ENCODE results near the gene BET1. TPM values are rescaled to one million over a fixed set of nuclear protein-coding genes. Genes with fewer than 3 reads are reported as not detected.
"Not testable (repeated sequence)": the region's sequence is repeated elsewhere in the genome, so short reads cannot be mapped to it uniquely, and the experiment has no call there.

Gene BET1
- total RNA-seq, 1 donor from 2014 or later, result 60.7 TPM

DNA sequence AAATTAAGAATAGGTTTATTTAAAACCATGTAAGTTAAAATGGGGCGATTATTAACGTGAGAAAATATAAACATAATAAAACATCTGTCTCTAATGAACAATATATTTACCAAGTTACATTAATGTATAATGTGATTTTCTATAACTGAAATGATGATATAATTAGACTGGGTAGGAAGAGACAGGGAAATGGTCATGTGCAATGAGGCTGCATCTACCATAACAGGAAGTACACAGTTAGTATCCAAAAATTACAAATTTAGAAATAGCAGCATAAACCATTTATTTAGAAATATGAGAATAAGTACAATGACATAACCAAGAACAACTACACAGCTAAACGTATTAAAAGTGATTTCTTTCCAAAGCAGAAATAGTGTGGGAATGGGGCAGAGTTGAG lies 25.8 kb upstream of the BET1 start:
- Mint-ChIP-seq H3K27ac (no peak overlapping the region), H3K4me3 (no peak overlapping the region), H3K4me1 (no peaks in the 10 kb centered on the region), H3K9me3 (no peaks in the 10 kb centered on the region), H3K36me3 (no peaks in the 10 kb centered on the region), H3K27me3 (ENCODE audit: insufficient read depth, low read depth) (peaks cover 7% of the 10 kb centered on the region)
- H3K79me2 ChIP-seq (ENCODE audit: low read depth), result no peaks in the 10 kb centered on the region
- no peak overlapping the region for H3K9ac ChIP-seq
- H3K36me3 ChIP-seq, result no peaks in the 10 kb centered on the region
- no peak overlapping the region for H3K4me2 ChIP-seq
- no peaks in the 10 kb centered on the region for H3K4me1 ChIP-seq
- no peak overlapping the region for H3K27ac ChIP-seq
- no peak for DNase-seq (ENCODE audit: low spot score)
- no peak overlapping the region for H3K4me3 ChIP-seq
- no peaks in the 10 kb centered on the region for H3K9me3 ChIP-seq (ENCODE audit: low read depth)
- H3F3A ChIP-seq (ENCODE audit: low read depth), result no peaks in the 10 kb centered on the region
- no peak overlapping the region for H2AFZ ChIP-seq (replicated peaks)
- no peaks in the 10 kb centered on the region for H3K27me3 ChIP-seq
- H4K20me1 ChIP-seq (ENCODE audit: low read depth), result no peaks in the 10 kb centered on the region
- TF ChIP-seq, protein P1, sequence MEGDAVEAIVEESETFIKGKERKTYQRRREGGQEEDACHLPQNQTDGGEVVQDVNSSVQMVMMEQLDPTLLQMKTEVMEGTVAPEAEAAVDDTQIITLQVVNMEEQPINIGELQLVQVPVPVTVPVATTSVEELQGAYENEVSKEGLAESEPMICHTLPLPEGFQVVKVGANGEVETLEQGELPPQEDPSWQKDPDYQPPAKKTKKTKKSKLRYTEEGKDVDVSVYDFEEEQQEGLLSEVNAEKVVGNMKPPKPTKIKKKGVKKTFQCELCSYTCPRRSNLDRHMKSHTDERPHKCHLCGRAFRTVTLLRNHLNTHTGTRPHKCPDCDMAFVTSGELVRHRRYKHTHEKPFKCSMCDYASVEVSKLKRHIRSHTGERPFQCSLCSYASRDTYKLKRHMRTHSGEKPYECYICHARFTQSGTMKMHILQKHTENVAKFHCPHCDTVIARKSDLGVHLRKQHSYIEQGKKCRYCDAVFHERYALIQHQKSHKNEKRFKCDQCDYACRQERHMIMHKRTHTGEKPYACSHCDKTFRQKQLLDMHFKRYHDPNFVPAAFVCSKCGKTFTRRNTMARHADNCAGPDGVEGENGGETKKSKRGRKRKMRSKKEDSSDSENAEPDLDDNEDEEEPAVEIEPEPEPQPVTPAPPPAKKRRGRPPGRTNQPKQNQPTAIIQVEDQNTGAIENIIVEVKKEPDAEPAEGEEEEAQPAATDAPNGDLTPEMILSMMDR (IDR thresholded peaks at IDR 0.05), result no peak
- TF ChIP-seq EZH2phosphoT487 (IDR thresholded peaks at IDR 0.05) (no peak), EZH2 (IDR thresholded peaks at IDR 0.05) (no peak)

DNA sequence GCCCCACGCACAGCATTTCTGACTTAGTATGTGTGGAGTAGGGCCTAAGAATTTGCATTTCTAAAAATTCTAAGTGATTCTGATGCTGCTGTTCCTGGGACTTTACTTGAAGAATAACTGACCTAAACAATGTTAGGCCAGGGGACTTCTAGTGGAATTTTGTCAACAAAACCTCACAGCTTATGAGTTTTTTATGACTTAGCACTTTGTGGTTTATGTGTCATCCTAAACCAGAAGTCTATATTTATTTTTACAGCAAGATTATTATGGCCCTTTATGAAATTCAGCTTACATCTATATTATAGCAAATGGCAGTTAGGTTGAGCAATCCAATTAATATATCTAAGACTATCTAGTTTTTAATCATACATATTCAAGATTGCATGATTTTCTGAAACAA lies 24.6 kb upstream of the BET1 start:
- H3K79me2 ChIP-seq (ENCODE audit: low read depth), result no peaks in the 10 kb centered on the region
- H3K9me3 Mint-ChIP-seq, result no peaks in the 10 kb centered on the region

DNA sequence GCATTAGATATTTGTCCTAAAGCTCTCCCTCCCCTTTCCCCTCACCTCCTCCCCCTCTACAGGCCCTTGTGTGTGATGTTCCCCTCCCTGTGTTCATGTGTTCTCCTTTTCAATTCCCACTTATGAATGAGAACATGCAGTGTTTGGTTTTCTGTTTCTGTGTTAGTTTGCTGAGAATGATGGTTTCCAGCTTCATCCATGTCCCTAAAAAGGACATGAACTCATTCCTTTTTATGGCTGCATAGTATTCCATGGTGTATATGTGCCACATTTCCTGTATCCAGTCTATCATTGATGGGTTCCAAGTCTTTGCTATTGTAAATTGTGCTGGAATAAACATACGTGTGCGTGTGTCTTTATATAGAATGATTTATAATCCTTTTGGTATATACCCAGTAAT lies 22.5 kb upstream of the BET1 start:
- not testable (repeated sequence) for H3K27ac Mint-ChIP-seq; H3K27me3 ChIP-seq; H2AFZ ChIP-seq (replicated peaks); H3K4me1 ChIP-seq; H3K9me3 ChIP-seq (ENCODE audit: low read depth); H3K4me2 ChIP-seq; H3K4me1 Mint-ChIP-seq; H3K36me3 Mint-ChIP-seq; H3F3A ChIP-seq (ENCODE audit: low read depth); H3K4me3 Mint-ChIP-seq; H3K9ac ChIP-seq; H3K36me3 ChIP-seq; DNase-seq (ENCODE audit: low spot score); H3K27ac ChIP-seq; H3K27me3 Mint-ChIP-seq (ENCODE audit: insufficient read depth, low read depth); H3K4me3 ChIP-seq; H4K20me1 ChIP-seq (ENCODE audit: low read depth); H3K79me2 ChIP-seq (ENCODE audit: low read depth); H3K9me3 Mint-ChIP-seq

More for the DNA sequence above, 24.6 kb upstream of the BET1 start:
- no peaks in the 10 kb centered on the region for H3F3A ChIP-seq (ENCODE audit: low read depth)
- no peaks in the 10 kb centered on the region for H4K20me1 ChIP-seq (ENCODE audit: low read depth)
- H3K27me3 ChIP-seq, result no peaks in the 10 kb centered on the region
- no peak overlapping the region for H3K27ac ChIP-seq
- Mint-ChIP-seq H3K4me1 (no peaks in the 10 kb centered on the region), H3K36me3 (no peaks in the 10 kb centered on the region), H3K27ac (no peak overlapping the region), H3K4me3 (no peak overlapping the region), H3K27me3 (ENCODE audit: insufficient read depth, low read depth) (peaks cover 7% of the 10 kb centered on the region)
- H3K36me3 ChIP-seq, result no peaks in the 10 kb centered on the region
- H3K4me1 ChIP-seq, result no peaks in the 10 kb centered on the region
- TF ChIP-seq, protein P1 (IDR thresholded peaks at IDR 0.05), result no peak
- no peak for TF ChIP-seq EZH2 (IDR thresholded peaks at IDR 0.05)
- no peak for TF ChIP-seq EZH2phosphoT487 (IDR thresholded peaks at IDR 0.05)
- no peak overlapping the region for H3K4me3 ChIP-seq
- H2AFZ ChIP-seq (replicated peaks), result no peak overlapping the region
- no peak overlapping the region for H3K9ac ChIP-seq
- H3K9me3 ChIP-seq (ENCODE audit: low read depth), result no peaks in the 10 kb centered on the region
- no peak for DNase-seq (ENCODE audit: low spot score)
- no peak overlapping the region for H3K4me2 ChIP-seq

DNA sequence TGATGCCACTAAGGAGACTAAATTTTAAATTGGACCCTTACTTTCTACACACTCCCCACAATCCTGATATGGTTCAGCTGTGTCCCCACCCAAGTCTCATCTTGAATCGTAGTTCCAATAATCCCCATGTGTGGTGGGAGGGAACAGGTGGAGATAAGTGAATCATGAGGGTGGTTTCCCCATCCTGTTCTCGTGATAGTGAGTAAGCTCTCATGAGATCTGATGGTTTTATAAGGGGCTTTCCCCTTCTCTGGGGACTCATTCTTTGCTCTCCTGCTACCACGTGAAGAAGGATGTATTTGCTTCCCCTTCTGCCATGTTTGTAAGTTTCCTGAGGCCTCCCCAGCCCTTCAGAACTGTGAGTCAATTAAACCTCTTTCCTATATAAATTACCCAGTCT lies 18.4 kb upstream of the BET1 start:
- H3K79me2 ChIP-seq (ENCODE audit: low read depth), result no peaks in the 10 kb centered on the region
- no peaks in the 10 kb centered on the region for H3K36me3 ChIP-seq
- no peak overlapping the region for H3K27ac ChIP-seq
- DNase-seq (ENCODE audit: low spot score), result no peak
- Mint-ChIP-seq H3K36me3 (no peaks in the 10 kb centered on the region), H3K27me3 (ENCODE audit: insufficient read depth, low read depth) (peaks cover 4% of the 10 kb centered on the region), H3K27ac (no peak overlapping the region), H3K9me3 (peaks cover 2% of the 10 kb centered on the region), H3K4me1 (no peaks in the 10 kb centered on the region), H3K4me3 (no peak overlapping the region)
- H3K4me2 ChIP-seq, result no peak overlapping the region
- no peaks in the 10 kb centered on the region for H3K4me1 ChIP-seq
- no peaks in the 10 kb centered on the region for H3K9me3 ChIP-seq (ENCODE audit: low read depth)
- TF ChIP-seq, protein P1 (IDR thresholded peaks at IDR 0.05), result no peak
- no peak for TF ChIP-seq EZH2 (IDR thresholded peaks at IDR 0.05)
- TF ChIP-seq EZH2phosphoT487 (IDR thresholded peaks at IDR 0.05), result no peak
- no peaks in the 10 kb centered on the region for H3K27me3 ChIP-seq
- H4K20me1 ChIP-seq (ENCODE audit: low read depth), result no peaks in the 10 kb centered on the region
- peak overlapping the region; percentile 53 for H2AFZ ChIP-seq (replicated peaks)
- H3K9ac ChIP-seq, result no peak overlapping the region
- no peak overlapping the region for H3K4me3 ChIP-seq
- H3F3A ChIP-seq (ENCODE audit: low read depth), result no peaks in the 10 kb centered on the region
